GM15510 (cell line): ENCODE measurements around the gene PTPRF.

Source experiments
- POLR2A ChIP-seq: IDR thresholded peaks from 3 replicates; pipeline ENCODE4 v1.6.1; 2011; ENCODE audit warnings: borderline replicate concordance; ENCODE audit not compliant: insufficient read length; ENCODE audit errors: extremely low read depth

The PTPRF gene

GRCh38 chr1:43550598-43551246 is 20.0 kb downstream of the PTPRF start:
- no peak for TF ChIP-seq POLR2A

- TF ChIP-seq POLR2A, result no peak
These were observed 20.8 kb downstream of the PTPRF start for GRCh38 chr1:43551396-43551888.

GRCh38 chr1:43552059-43552742 is 21.5 kb downstream of the PTPRF start:
- TF ChIP-seq POLR2A, result no peak

GRCh38 chr1:43552813-43553212 is 22.1 kb downstream of the PTPRF start:
- TF ChIP-seq POLR2A, result no peak

- no peak for TF ChIP-seq POLR2A
These were observed 23.8 kb downstream of the PTPRF start for GRCh38 chr1:43554444-43554992.

GRCh38 chr1:43556782-43557181 is 26.1 kb downstream of the PTPRF start:
- no peak for TF ChIP-seq POLR2A

GRCh38 chr1:43557744-43558245 is 27.1 kb downstream of the PTPRF start:
- TF ChIP-seq POLR2A, result no peak

- TF ChIP-seq POLR2A, result no peak
These were observed 27.7 kb downstream of the PTPRF start for GRCh38 chr1:43558346-43558841.

- no peak for TF ChIP-seq POLR2A
These were observed 29.0 kb downstream of the PTPRF start for GRCh38 chr1:43559714-43560113.

GRCh38 chr1:43560286-43560685 is 29.6 kb downstream of the PTPRF start:
- no peak for TF ChIP-seq POLR2A

GRCh38 chr1:43563876-43564539 is 33.3 kb downstream of the PTPRF start:
- no peak for TF ChIP-seq POLR2A

GRCh38 chr1:43564551-43565348 is 34.1 kb downstream of the PTPRF start:
- no peak for TF ChIP-seq POLR2A

GRCh38 chr1:43565600-43566360 is 35.1 kb downstream of the PTPRF start:
- no peak for TF ChIP-seq POLR2A
